HG02973 (cell line): ENCODE data around the gene MOXD1.

Experiments used
- ATAC-seq: cut with Tn5 transposase; IDR thresholded peaks from one replicate; pipeline ENCODE4 v1.9.1; 2021; ENCODE audit warnings: moderate library complexity; ENCODE audit not compliant: unreplicated experiment

MOXD1 gene

DNA sequence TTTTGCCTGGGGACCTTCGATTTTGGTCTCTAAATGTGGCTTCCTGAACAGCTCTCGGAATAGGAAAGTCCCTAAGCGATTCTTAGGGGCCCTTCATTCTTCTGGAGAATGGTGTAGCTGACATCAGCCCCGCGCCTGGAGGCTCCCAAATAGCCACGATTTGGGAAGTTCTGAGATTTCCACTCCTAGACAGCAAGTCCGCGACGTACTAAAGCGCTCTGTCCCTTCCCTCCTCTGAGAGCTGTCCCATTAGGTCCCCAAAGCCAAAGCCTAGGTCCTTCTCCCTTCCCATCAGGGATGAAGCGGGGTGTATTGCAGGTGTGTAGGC lies 756 bp downstream of the MOXD1 start:
- no peak for ATAC-seq

GRCh38 chr6:132399376-132400074 lies 1.8 kb downstream of the MOXD1 start:
- ATAC-seq: no peak

DNA sequence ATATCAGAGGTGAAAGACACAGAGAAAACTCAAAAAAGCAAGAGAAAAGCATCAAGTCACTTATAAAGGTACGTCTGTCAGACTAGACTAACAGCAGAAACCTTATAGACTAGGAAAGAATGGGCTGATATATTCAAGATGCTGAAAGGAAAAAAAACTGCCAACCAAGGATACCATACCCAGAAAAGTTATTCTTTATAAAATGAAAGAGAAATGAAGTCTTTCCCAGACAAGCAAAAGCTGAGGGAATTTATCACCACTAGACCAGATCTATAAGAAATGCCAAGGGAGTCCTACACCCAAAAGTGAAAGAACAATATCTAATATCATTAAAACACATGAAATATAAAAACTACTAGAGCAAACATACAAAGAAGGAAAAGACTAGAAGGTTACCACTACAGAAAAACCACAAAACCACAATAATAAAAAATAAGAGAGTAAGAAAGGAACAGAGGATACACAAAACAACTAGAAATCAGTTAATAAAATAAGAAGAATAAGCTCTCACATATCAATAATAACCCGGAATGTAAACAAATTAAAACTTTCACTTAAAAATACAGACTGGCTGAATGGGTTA lies 6.2 kb downstream of the MOXD1 start:
- no peak for ATAC-seq

DNA sequence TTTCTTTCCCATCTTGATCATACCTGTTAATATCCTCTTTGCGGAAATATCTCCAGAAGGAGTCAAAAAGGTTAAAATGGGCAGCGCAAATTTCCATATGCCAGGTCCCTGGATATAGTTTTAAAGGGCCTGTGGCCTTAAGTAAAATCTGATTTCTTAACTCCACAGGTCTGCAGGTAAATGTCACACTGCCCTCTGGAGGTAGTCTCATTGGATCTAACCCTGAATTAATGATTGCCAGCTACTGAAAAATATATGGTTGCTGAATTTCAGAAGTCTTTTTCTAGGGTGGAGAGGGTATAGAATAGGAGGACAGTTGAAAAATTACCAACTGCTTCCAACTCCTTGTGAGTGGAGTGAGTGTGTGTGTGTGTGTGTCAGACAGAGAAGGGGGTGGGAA lies 8.5 kb downstream of the MOXD1 start:
- no peak for ATAC-seq

GRCh38 chr6:132392270-132392646 lies 9.0 kb downstream of the MOXD1 start:
- no peak for ATAC-seq

DNA sequence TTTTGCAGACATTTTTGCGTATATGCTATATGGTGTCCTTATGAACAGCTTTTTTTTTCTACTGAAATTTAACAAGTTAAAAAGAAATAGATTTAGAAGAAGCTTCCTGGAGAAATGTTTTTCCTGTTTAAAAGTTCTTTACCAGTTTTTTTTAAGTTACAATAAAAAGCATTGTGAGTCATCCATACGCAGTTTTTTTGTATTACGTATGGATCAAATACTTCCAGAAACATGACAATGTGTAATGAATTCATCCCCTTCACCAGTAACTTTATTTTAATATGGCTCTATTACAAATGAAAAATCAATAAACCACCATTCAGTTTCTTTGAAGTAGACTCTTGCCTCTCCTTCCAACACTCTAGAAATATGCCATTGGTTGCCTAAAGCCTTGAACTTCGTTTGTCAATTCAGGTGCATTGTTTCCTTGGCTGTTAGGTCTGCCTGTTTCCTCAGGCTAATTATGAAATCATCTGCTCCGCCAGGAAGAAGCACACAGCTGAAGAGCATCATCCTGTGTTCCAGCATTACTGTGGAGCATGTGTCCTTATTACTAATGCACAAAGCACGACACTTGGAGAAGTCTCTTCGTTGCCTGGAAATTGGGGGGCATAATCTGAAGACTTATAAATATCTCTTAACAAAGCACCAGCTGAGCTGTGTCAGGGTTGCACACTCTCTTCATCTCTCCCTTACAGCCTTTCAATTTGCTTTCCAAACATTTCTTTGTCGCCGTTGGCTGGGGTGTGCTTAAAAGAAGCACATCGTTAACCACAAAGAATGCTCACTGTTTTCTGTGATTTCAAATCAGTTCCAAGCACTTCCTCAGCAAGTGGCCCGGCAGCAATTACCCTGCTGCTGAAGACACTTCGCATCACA lies 9.6 kb downstream of the MOXD1 start:
- ATAC-seq: no peak

DNA sequence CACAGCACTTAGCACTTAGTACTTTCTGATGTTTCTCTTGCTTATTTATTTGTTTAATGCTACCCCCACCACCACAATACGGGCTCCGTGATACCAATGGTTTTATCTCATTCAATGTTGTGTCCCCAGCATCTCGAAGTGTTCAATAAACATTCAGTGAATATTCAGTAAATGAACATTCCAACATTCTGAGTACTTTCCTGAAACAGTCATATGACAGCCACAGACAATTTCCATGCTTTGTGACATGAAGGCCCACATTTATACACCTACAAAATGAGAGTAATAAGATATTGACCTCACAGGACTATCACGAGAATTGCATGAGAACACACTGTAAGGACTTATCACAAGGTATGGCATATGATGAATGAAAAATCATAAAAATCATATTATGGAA lies 10.8 kb downstream of the MOXD1 start:
- no peak for ATAC-seq

DNA sequence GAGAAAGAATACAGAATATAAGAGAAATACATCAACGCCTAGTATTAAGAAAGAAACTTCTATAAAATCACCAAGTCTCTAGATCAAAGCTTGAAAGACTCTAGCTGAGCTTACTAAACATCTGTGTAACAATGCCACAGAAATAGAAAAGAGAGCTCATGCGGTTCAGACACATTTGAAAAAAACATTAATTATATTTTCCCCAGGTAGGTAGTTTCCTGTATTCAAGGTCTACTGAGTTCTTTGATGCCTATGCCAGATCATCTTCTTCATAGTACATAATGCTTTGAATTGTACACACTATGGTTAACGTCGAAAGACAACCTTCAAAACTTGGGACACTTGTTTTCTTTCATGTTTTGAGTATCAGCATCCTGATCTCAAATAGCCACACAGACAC lies 11.3 kb downstream of the MOXD1 start:
- no peak for ATAC-seq

DNA sequence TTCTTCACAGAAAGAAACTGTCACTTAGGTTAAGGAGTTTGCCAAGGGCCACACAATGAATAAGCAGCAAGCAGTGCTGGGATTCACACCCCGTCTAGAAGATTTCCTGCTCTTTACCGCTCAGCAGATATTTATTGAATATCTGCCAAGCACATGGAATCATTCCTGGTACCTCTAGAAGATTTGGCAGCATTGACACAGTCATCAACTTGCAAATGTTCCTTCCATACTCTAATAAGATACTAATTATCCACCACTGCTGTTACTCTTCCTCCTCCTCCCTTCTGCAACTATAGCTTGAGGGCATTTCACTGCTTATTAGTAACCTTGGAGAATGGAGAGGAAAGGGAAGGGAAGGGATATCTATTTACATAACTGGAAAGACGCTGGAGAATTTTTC lies 13.0 kb downstream of the MOXD1 start:
- no peak for ATAC-seq

- no peak for ATAC-seq
Measured at GRCh38 chr6:132382630-132383175, 18.6 kb downstream of the MOXD1 start.

- no peak for ATAC-seq
Measured at GRCh38 chr6:132381381-132381780, 19.9 kb downstream of the MOXD1 start.

GRCh38 chr6:132380358-132381029 lies 20.8 kb downstream of the MOXD1 start:
- ATAC-seq: no peak

DNA sequence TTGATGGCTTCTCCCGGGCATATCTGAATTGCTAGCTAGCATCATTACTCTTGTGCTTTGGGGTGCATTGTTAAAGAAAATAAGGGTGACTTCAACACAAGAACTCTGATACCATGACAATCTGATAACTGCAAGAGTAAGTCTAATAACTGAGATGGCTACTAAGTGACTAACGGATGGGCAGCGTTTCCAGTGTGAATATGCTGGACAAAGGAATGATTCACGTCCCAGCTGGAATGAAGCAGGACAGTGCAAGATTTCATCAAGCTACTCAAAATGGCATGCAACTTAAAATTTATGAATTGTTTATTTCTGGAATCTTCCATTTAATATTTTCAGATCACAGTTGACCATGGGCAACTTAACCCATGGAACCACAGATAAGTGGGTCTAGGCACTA lies 31.7 kb downstream of the MOXD1 start:
- no peak for ATAC-seq

- ATAC-seq: no peak
Measured at GRCh38 chr6:132368916-132369481, 32.3 kb downstream of the MOXD1 start.

- peak; percentile 99 for ATAC-seq
Measured at GRCh38 chr6:132365281-132365907, 35.9 kb downstream of the MOXD1 start.

- no peak for ATAC-seq
Measured at GRCh38 chr6:132364306-132365074, 36.8 kb downstream of the MOXD1 start.

DNA sequence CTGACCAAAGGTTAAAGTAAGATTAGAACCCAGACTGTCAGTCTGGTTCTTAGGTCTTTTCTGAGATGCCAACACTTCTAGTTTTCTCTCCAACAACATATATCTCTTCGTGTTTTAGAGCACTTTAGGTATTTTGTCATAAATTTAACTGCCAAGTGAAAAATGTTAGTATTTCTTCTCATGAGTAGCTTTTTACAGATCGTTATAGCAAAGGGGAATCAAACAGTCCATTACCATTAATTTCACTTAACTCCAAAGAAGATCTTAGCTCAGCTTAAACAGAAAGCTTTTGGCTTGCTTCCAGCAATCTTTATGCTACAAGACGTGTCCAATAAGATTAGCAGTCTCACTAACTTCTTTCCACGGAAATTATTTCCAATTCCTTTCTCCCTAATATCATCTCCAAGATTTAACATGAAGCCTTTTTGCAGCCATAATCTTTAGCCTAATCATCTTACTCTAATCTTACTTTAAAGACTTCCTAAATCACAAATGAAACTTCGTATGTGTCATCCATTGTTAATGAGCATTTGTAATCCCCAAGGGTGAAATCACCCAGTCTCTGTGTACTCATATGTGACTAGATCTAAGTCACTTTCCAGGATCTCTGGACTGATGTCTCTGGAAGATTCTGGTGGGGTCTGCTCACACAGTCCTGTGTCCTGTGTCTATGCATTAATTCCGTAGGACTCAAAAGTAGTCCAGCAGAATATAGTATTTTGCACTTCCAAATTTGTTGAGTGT lies 38.7 kb downstream of the MOXD1 start:
- ATAC-seq: no peak

DNA sequence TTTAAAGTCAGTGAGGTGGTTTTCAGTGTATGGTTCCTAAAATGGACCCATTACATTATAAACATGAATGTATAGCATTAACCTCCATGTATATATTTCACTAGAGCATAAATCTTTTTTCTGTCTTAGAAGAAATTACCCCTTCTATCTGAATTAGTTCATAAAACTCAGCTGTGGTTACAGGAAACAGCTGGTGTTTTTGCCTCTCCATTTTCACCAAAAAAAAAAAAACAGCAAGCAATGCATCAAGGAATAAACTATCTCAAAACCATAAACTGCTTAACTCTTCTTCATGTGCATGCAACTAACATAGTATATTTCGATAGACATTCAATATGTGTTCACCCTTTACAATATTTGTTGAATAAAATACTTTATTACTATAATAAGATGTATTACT lies 40.2 kb downstream of the MOXD1 start:
- ATAC-seq: no peak

DNA sequence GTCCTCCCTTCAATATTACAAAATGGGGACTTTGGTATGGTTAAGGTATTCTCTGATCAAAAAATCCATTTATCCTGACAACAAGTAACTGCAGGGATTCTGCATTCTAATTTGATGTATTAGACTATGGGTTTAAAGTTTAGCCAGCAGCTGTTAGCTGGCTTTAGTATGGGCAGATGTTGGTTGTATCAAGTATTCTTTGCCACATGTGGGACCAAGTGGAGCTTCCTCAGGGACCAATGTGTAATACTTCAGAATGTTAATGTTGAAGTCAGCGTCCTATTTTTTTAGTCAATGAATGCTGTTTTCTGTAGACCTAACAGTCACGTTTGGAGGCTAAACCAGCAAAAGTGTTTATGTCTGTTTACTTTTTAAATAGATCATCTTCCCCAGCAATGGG lies 41.4 kb downstream of the MOXD1 start:
- no peak for ATAC-seq
